Measurements from ENCODE around the gene RAP1GAP. TPM values are rescaled to one million over a fixed set of nuclear protein-coding genes. Genes with fewer than 3 reads are reported as not detected.

The RAP1GAP gene
- total RNA-seq, 1 donor from 2014 or later, result 157 TPM

DNA sequence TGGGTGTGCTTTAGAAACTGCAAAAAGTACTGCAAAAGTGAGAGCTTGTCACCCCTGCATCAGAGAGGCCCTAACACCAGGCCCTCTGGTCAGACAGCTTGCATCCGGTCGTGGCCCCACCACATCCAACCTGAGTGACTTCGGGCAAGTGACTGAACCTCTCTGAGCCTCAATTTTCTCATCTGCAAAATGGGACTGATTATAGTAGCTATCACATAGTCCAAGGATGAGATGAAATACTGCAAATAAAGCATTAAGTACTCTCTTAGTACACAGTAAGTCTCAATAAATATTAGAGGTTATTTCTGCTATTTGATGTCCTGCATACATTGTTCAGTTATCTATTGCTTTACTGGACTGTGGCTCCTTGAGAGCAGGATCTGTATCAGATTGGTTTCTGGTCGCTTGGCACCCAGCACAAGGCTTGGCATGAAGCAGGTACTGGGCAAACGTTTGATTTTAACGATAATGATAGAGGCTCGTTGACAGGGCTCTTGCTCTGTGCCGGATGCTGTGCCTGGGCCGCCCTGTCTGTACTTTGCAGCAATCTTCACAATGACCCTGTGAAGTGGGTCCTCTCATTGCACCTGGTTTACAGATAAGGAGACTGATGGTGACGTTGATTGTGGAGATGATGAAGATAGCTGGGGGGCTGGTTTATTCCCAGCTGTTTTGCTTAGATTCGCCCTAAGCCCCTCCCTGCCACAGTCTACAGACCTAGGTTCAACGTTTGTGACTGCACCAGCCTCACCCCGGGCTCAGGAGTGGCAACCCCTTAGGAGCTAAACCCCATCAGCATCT is 43.6 kb downstream of the RAP1GAP start:
- no peak for DNase-seq (ENCODE audit: low spot score)

DNA sequence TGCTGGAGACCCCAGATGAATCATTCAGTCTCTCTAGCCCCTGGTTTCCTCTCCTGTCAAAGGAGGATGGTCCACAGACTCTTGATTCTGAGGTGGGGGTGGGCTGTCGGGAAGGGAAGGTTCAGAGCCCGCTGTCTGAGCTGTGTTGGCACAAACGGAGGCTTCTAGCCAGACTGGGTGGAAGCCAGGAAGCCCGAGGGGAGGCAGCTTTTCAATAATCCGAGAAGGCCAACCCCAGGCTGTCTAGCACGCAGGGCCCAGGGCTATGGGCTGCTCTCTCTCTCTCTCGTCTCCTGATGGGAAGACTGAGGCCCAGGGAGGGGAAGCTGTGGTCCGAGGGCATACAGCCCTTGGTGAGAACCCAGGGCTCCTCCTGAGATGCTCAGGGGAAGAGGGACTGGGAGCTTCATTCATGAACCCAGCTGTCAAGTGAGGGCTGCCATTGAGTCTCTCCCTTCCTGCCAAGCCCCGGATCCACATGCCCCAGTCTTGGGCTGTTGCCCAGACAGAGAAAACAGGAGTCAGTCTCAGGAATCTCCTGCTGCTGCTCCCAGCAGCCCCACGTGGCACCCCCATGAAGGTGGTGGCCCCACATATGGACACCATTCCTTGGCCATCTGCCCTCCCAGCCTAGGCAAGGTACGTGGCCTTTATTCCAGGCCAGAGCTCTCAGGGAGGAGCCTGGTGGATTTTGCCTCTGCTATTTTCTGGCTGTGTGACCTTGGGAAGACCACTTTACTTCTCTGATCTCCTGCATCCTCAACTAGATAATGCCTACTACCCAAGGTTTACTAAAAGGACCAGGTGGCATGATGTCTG is 44.4 kb downstream of the RAP1GAP start:
- no peak for DNase-seq (ENCODE audit: low spot score)

DNA sequence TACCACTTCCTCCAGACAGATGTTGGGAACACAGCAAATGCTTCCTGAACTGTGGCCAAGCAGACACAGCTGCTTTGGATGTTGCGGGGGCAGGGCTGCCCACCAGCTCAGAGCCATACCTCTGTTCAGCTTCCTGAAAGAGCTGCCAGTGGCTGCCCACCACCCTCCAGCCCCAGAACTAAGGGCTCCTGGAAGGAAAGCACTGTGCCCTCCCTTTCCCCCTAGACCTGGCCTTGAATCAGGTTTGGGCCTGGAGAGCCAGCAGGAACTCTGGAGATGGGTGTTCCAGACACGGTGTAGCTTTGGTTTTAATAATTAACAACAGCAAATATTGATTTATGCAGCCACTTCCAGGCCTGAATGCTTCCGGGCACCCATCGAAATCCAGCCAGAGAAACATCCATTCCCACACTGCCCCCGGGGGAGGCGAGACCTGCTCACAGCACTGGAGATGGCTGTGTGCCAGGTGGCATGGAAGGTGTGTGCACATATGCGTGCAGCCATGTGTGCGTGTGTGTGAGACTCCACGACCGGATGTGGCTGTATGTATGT is 45.7 kb downstream of the RAP1GAP start:
- DNase-seq (ENCODE audit: low spot score), result peak; percentile 87

DNA sequence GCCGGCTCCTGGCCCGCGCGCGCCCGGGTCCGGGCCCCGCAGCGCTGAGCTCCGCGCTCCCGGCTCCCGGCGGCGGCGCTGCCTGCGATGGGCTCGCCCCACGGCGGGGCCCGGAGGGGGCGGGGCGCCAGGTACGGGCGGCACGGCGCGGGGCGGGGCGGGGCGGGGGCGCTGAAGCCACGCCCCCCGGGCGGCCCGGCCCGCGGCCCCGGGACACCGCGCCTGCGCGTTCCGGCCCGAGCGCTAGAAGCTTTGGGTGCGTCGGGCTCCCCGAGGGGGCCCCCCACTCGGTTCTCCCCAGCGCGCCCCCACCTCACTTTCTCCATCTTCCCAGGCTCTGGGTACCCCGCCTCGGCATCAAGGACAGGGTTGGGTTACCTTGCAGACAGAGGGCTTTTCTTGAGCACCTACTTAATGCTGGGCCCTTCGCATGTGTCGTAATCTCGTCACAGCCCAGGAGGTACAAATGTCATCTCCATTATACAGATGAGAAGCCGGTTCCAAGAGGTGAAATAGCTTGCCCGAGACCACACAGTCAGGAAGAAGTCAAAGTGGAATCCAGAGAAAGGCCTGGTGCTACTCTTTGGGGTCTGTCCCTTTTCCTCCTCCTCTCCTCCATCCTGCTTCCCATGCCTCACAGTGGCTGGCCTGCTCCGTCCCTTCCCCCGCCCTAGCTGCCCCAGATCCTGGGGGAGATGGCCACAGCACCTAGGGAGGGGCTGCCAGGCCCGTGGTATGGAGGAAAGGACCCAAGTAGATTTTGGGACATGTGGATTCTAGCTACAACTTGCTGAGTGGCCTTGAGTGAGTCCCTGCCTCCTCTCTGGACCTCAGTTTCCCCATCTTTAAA is 46.5 kb downstream of the RAP1GAP start:
- DNase-seq (ENCODE audit: low spot score), result peak; percentile 46

DNA sequence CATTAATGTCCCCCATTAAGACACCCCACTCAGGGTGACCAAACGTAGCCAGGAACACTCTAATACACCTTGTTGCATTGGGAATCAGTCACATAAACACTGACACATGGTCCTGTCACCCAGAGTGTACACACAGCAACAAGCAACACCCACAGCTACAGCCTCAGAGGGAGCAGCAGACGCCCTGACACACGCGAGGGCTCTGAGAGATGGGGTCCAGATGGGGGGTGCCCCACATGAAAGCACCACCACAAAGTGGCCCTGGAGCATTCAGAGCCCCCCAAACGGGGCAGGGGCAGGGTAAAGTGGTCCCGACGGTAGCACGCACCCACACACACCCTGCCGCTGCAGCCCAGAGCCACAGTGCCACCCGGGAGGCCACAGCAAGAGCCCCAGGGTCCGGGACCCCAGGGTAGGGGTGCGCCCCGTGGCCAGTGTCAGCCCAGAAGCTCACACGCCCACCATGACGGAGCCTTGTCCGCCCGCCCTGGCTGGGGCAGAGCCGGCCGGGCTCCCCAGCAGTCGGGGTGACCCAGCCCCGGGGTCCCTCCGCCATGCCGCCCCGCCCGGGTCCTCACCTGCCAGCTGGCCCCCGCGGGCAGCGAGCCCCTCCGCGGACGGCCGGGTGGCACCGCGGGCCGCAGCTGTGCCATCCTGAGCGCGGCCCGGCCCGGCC is 47.3 kb downstream of the RAP1GAP start:
- no peak for DNase-seq (ENCODE audit: low spot score)

DNA sequence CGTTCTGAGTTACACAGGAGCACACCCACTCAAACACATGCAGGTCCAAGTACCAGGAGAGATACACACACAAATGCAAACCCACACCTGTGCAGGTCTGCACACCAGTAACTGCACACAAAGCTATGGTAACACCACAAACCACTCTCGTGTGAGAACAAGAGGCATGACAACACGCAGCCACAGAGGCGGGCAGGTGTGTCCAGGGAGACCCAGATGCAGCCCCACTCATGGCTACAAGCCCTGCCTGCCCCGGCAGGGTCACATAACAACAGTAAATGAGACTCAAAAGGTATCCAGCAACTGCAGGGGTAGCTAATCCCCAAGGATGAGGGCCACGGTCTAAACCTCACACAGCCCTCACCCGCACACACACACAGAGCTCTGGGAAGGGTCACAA is 48.1 kb downstream of the RAP1GAP start:
- DNase-seq (ENCODE audit: low spot score), result no peak

DNA sequence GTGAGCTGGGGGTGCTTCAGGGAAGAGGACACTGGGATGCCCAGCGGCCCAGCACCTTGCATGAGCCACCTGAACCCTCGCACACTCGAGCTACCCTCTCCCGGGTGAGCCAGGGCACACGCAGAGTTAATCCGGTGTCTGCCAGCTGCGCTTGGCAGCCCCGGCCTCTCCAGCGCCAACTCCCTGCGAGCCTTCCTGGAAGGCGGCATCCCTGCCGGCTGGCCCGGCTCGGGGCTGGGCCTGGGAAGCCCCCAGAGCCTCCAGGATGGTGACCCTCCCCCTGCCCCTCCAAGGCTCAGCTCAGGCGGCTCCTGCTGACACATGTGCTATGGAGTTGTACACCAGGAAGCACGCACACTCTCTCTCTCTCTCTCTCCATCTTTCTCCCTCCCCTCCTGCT is 48.7 kb downstream of the RAP1GAP start:
- no peak for DNase-seq (ENCODE audit: low spot score)

DNA sequence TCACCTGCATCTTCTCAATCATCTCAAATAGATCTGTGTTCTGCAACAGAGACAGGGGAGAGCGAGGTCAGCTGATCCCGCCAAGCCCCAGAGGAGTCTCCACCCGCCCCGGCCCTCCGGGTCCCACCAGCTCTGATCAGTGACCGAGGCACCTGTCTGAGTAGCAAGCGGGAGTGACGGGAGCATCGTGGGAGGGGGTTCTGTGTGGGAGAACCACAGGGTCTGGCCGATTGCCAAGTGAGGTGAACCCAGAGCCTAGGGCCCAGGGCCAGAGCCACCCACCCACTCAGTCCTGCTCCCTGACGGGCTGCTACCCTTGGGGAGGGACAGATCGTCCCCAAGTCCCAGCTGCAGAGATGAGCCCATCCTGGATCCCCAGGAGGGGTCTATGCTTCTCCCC is 49.1 kb downstream of the RAP1GAP start:
- no peak for DNase-seq (ENCODE audit: low spot score)

DNA sequence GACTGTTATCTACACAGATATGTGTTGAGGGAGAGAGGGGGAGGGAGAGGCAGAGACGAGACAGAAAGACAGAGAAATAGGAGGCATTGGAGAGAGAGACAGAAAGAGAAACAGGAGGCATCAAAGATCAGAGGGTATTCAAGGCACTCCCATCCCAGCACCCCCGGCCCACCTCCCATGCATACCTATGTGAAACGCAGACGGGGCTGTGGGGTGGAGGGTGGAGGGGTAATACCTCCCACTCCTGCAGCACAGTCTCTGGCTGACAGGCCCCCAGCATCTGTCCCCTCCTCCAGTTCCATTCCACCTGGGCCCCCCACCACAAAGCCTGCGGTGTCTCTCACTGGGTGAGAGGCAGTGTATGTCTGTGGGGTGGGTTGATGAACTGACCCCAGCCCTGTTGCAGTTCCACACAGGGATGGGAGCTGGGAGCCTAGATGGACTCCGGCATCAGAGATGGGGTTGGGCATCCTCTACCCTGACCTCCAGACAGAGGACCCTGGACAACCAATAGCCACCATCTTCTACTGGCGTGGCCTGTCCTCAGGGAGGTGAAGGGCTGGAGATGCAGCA is 49.7 kb downstream of the RAP1GAP start:
- DNase-seq (ENCODE audit: low spot score), result no peak

DNA sequence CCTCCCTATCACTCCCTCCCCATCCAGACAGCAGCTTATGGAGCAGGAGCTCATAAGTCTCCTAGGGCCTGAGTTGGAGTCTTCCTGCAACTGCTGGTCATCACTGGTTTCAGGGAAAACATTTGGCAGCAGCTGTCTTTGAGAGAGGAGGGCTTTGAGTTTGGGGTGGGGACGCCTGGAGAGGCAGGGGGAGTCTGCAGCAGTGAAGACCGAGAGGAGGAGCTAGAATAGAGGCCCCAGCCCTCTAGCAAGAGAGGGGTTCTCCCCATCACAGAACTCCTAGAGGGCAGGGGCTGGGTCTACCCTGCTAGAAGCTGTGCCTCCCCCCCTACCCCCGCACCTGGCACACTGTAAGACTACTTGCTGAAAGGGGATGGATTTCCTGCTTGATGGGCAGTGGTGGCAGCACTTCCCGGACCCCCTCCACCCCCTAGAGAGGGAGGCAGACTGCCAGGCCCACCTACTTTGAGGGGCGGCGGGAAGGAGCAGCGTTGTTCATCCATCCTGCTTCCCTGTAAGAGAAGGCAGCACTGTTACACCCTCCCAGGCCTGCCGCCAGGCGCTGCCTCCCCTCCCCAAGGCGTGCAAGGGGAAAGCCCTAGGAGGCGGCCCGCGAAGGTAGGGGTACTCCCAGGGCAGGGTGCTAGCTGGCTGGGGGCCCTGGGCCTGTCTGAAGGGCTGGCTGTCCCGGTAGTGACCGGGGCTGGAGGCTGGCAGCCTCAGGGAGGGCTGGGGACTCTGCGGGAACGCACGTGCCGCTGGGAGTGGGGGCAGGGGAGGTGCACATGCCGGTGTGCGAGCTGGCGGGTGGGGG is 50.4 kb downstream of the RAP1GAP start:
- no peak for DNase-seq (ENCODE audit: low spot score)

DNA sequence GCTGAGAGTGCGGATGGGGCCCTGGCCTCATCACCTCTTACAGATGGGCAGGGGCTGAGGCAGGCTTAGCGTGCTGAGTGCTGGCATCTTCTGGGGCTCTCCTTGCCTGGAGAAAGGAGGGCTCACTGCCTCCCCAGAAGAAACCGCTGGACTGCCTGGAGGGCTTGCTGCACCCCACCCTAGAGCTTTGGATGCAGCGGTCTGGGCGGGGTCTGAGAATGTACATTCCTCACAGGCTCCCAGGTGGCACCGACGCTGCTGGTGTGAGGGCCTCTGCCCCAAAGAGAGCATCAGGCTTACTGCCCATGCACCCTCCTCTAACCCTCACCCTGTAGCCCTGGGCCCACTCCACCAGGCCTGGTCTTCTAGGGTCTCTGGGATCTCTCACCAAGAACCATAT is 51.1 kb downstream of the RAP1GAP start:
- DNase-seq (ENCODE audit: low spot score), result no peak

DNA sequence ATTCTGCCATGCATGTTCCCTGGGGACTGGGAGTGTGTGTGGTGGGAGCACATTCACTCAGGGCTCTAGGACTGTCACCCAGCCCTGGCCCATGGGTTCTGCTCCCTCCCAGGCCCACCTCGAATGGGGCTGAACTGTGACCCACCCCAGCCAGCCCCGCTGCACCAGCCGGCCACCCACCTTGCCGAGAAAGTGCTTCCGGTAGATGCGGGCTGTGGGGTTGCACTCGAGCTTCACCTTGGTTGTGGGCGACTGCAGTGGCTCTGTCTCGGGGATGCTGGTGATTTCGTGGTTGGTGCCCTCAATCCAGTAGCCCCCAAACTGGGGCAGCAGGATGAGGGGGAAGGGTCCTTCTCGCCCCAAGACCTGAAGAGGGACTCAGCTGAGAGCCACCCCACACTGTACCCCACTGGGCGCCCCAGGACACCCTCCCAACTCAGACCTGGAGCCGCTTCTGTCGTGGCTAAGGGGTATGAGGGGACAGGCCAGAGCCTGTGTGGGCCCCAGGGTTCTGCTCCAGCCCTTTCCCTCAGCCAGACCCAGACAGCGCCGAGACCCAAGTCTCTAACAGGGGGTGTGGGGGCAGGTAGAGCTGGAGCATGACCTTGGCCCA is 51.9 kb downstream of the RAP1GAP start:
- DNase-seq (ENCODE audit: low spot score), result no peak

DNA sequence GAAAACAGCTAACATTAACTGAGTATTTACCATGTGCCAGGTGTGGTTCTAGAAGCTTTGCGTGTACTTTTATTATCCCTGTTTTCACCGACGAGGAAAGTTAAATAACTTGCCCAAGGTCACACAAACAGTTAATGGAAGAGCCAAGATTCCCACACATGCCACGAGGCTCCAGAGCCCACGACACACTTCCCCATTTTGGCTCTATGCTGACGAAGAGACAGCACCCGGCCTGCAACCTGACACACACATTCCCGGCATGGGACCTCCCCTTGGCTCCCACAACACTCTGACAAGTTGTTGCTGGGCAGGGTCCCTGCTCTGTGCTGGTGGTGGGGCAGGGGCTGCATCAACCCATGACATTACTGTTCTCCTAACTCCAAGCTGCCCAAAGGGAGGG is 52.8 kb downstream of the RAP1GAP start:
- no peak for DNase-seq (ENCODE audit: low spot score)

DNA sequence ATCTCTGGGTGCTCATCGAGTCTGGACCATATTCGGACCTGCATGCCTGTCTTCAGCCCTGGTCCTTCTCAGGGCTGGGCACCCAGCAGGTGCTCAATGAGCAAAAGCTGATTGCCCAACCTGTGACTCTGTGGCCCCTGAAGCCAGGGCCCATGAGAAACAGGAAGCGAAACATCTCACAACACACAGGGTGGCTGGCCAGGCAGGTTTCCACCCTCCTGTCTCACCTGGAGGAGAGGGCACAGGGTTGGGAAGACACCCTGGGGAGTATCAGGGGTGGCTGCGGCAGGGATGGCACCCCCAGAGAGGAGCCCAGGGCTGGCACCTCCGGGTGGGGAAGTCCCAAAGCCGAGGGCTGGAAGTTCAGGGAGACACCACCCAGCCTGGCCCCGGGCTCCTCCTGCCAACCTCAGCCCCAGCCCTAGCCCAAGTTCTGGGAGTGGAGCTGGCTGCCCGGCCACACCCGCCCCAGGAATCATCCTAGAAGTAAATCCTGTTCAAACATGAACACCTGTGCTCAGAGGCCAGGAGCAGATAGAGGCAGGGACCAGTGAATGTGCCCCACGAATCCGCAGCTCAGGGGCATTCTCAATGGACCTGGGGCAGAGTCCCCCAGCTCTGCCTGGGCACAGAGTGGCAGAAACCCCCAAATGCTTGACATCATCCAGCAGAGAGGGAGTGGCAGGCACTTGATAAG is 54.6 kb downstream of the RAP1GAP start:
- DNase-seq (ENCODE audit: low spot score), result peak; percentile 31

DNA sequence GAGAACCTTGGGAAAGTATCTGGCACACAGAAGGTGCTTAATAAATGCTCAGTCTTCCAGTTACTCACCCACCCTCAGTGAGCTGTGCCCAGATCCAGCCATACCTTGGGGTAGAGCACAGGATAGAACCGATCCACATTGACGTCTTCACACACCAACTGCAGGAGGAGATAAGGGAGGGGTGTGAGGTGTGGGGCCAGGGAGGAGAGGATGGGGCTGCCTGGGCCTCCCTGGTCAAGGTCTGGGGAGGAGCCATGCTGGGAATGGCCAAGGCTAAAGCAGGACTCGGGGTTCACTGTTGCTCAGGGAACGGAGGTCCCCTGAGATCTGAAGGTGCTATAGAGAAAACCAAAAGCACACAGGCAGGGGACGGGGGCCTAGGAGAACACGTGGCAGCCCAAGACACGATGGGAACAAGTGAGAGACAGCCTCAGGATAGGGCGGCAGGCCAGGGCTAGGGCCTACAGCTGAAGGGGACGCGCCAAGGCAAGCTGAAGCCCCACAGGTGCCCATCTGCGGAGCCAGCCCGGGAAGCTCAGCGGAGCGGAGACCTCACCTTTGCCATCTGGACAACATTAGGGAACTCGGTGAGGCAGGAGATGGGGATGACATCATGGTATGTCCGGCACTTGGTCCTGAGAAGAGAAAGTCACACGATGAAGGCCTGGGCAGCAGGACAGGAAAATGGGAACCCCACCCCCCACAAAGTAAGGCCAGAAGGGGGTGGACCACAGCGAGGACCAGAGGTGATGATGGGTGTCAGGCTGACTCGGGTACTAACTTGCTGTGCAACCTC is 55.9 kb downstream of the RAP1GAP start:
- no peak for DNase-seq (ENCODE audit: low spot score)

DNA sequence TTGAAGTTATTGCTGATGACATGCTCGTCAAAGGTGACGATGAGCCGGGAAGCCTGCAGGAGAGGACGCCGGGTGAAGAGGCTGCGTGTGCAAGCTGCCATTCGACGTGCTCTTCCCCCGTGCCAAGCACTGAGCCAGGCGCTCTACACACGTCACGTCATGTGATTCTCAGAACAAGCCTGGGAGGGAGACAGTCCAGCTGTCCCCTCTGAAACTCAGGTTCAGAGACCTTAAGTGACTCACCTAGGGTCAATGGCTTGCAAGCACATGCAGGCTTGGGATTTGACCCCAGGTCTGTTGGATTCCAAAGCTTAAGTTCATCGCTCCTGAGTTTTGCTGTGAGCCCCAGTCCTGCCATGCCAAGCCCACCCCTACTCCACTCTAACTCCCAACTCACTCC is 57.1 kb downstream of the RAP1GAP start:
- no peak for DNase-seq (ENCODE audit: low spot score)

DNA sequence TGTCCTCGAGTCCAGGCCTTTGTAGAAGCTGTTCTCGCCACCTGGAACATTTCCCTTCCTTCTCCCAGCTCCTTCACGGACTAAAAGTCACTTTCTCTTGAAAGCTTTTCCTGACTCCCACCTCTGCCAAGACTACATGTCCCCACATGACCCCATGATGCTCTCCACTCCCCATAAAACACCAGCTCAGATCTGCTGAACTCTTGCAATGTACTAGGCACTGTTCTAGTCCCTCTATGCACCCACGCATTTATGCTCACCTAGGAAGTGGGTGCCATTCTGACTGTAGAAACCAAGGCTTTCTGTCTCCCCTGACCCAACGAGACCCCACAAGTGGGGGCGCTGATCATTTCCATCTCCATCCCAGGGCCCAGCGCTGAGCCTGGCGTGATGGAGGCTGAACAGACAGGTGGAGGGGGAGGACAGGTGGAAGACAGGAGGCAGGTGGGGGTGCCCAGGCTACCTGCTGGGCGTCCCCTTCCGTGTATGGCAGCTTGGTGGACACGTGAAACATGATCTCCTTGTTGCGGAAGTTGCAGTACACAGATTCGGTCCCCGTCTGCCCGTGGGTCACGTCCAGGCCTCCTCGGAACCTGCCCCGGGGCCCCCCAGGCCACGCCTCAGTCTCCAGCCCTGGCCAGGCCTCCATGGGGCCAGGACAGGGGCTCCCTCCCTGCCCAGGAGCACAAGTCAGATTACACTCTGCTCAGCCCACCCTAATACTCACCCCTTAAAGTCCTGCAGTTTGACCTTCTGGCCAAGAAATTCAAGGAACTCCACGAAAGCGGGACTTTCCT is 58.0 kb downstream of the RAP1GAP start:
- DNase-seq (ENCODE audit: low spot score), result no peak
